ENCODE measurements around the gene SHC3.

DNA sequence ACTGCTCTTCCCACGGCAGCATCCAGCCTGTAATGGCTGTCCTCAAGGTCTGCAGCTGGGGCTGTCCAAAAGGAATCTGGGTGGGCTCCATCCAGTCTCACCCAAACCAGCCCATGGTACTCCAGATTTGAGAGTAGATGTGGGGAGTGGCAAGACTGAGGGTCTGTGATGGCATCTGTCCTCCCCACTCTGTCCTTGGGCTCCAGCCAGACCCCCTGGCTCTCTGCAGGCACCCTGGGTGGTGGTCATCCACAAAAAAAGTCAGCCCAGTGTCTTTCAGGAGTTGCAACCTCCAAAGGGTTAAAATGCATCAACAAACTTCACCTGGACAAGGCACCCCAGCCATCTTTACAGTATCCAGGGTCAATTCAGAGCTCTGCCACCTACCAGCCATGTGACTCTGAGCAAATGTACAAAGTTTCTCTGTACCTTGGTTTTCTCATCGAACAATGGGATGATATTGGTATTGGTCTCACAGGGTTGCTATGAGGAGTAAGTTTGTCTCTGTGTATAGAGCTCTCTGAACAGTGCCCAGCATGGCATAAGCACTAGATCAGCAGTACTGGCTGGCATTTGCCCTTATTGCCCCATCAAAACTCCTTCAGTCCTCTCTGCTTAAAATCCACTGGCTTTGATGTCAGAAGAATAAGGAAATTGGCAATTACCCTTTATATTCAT is 194.6 kb downstream of the SHC3 start:
- TF ChIP-seq CTCF (IDR thresholded peaks at IDR 0.05) (no peak), EP300 (IDR thresholded peaks at IDR 0.05) (no peak)
